ENCODE data around the gene DPH5. TPM values are rescaled to one million over a fixed set of nuclear protein-coding genes. Genes with fewer than 3 reads are reported as not detected.
A peak's percentile ranks its signal among the peaks of the same experiment; 100 is the strongest.

DPH5 gene
- total and polyA plus RNA-seq, 10 of the 15 experiments (the other 5 are each of a cell fraction or from before 2014, with no cell fraction given) = 44.1 to 95.7 (median 66.4) TPM

DNA sequence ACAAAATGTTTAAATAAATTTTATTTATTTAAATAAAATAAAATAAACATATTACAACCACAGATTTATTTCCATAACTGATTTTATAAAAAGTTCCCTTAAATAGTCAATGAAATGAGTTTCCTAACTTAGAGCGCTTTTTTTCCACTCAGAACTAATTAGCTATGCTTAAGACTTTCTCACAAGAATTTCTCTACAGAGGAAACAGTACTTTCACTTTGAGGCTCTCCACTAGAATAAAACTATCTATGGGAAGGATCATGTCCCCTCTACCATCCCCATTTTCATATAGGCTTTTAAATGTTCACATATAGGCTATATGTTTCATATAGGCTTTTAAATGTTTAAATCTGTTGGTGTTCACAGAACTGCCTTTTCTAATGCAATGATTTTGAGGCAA is 40.0 kb upstream of the DPH5 start:
- no TSS peak for BruUV-seq (replicated peaks)
- CTCF ChIA-PET = no interaction called here

DNA sequence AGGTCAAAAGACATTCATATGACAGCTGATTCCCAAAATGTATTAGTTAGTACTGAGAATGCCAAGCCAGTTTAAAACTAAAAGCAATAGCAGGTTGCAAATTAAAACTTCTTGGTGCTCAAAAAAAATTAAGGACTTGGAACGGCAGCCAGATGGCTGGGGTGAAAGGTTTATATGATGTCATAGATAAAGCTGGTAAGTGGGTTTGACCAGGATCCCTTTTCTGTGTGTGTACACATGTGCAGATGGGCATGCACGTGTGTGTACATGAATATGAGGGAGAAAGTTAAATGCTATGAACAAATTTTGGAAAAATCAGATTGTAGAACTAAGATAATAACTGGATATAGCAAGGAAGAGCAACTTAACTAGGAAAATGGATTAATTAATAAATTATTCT is 39.1 kb upstream of the DPH5 start:
- no peak overlapping the region for H3K4me3 ChIP-seq
- intact Hi-C loops (cut with micrococcal nuclease; ENCODE audit: unreplicated experiment) = no loop called here

More for the DNA sequence above, 40.0 kb upstream of the DPH5 start:
- ATAC-seq (peak; percentile 26; the same call in 1 of the 3 replicates), DNase-seq (ENCODE audit: low read depth, low spot score) (no peak), FAIRE-seq (no peak)
- intact Hi-C loops (cut with micrococcal nuclease; ENCODE audit: unreplicated experiment) = no loop called here
- no peaks in the 10 kb centered on the region for H3K27me3 ChIP-seq (replicated peaks in 1 of 2; ENCODE audit: control insufficient read depth in 2 of 2, insufficient read depth in 2 of 2, low read length in 1 of 2)
- in situ Hi-C loops (cut with MboI) = no loop called here
- H3K27ac ChIP-seq (ENCODE audit: control insufficient read depth, insufficient read depth) = no peak overlapping the region
- 0 out of 2 replicates have a peak overlapping the region, but pooled peaks have one; percentile 42 for H3K4me2 ChIP-seq (ENCODE audit: control insufficient read depth, insufficient read depth)
- ChIA-PET RAD21 (ENCODE audit: unreplicated experiment) (no interaction called here), SMC1A (ENCODE audit: uncharacterized antibody, unreplicated experiment) (interaction anchor here (1.0 kb wide), 2 partner anchors 10 to 64 kb away, joined by 4 read pairs; no protein-coding TSS in a partner anchor), POLR2A (no interaction called here)
- peaks cover 15% of the 10 kb centered on the region for H3K4me1 ChIP-seq (ENCODE audit: control insufficient read depth, insufficient read depth, low read length)
- no peaks in the 10 kb centered on the region for H4K20me1 ChIP-seq (ENCODE audit: control insufficient read depth, insufficient read depth)
- H3K36me3 ChIP-seq (ENCODE audit: control insufficient read depth in 2 of 2, insufficient read depth in 2 of 2, low read length in 1 of 2) = no peaks in the 10 kb centered on the region
- 68% methylated on average over 1 of the region's 1 CpG for WGBS (ENCODE audit: insufficient coverage, insufficient replicate concordance, low lambda C conversion rate, missing lambda C conversion rate)
- H3K4me3 ChIP-seq = no peak overlapping the region
- TF ChIP-seq NFIC (IDR thresholded peaks at IDR 0.05; ENCODE audit: low read depth, low read length) (0 out of 2 replicates have a peak, but pooled peaks have one; percentile 20), CREB1 (IDR thresholded peaks at IDR 0.05; ENCODE audit: low read depth) (no peak), JUNB (IDR thresholded peaks at IDR 0.05) (0 out of 2 replicates have a peak, but pooled peaks have one; percentile 7)
- H3K79me2 ChIP-seq (ENCODE audit: control insufficient read depth, insufficient read depth, low read length) = no peaks in the 10 kb centered on the region; the same call in none of the 2 replicates
- no peak overlapping the region for H3K9ac ChIP-seq (ENCODE audit: control insufficient read depth, insufficient read depth, low read length)
- no peaks in the 10 kb centered on the region; the same call in 1 of the 3 replicates for H3K9me3 ChIP-seq (replicated peaks; ENCODE audit: control insufficient read depth, insufficient read depth, low read length)
- H2AFZ ChIP-seq (ENCODE audit: control insufficient read depth, low read depth, low read length) = no peak overlapping the region; the same call in 1 of the 2 replicates

More for the DNA sequence above, 39.1 kb upstream of the DPH5 start:
- DNase-seq (ENCODE audit: low read depth, low spot score) = no peak
- no peaks in the 10 kb centered on the region; the same call in none of the 2 replicates for H3K79me2 ChIP-seq (ENCODE audit: control insufficient read depth, insufficient read depth, low read length)
- BruUV-seq (replicated peaks) = no TSS peak
- ChIA-PET POLR2A (no interaction called here), RAD21 (ENCODE audit: unreplicated experiment) (interaction anchor here (0.6 kb wide), 1 partner anchor 125 kb away, joined by 4 read pairs; no protein-coding TSS in a partner anchor), SMC1A (ENCODE audit: uncharacterized antibody, unreplicated experiment) (interaction anchor here (0.8 to 1.8 kb wide), 4 partner anchors 10 to 224 kb away, joined by 3 to 6 read pairs (median 4); no protein-coding TSS in a partner anchor), CTCF (interaction anchor here (1.1 to 1.6 kb wide), 2 partner anchors 174 to 223 kb away, joined by 3 to 4 read pairs; no protein-coding TSS in a partner anchor)
- peaks cover 15% of the 10 kb centered on the region for H3K4me1 ChIP-seq (ENCODE audit: control insufficient read depth, insufficient read depth, low read length)
- H3K9me3 ChIP-seq (replicated peaks; ENCODE audit: control insufficient read depth, insufficient read depth, low read length) = no peaks in the 10 kb centered on the region; the same call in 1 of the 3 replicates
- TF ChIP-seq PAX8 (IDR thresholded peaks at IDR 0.05) = no peak
- H4K20me1 ChIP-seq (ENCODE audit: control insufficient read depth, insufficient read depth) = no peaks in the 10 kb centered on the region
- H3K4me2 ChIP-seq (ENCODE audit: control insufficient read depth, insufficient read depth) = no peak overlapping the region
- FAIRE-seq = no peak
- no peak for ATAC-seq
- 98% methylated on average over 2 of the region's 2 CpGs for WGBS (ENCODE audit: insufficient coverage, insufficient replicate concordance, low lambda C conversion rate, missing lambda C conversion rate)
- H3K27me3 ChIP-seq (replicated peaks in 1 of 2; ENCODE audit: control insufficient read depth in 2 of 2, insufficient read depth in 2 of 2, low read length in 1 of 2) = no peaks in the 10 kb centered on the region
- in situ Hi-C loops (cut with MboI) = no loop called here
- H3K27ac ChIP-seq (ENCODE audit: control insufficient read depth, insufficient read depth) = no peak overlapping the region
- no peak overlapping the region for H2AFZ ChIP-seq (ENCODE audit: control insufficient read depth, low read depth, low read length)
- H3K9ac ChIP-seq (ENCODE audit: control insufficient read depth, insufficient read depth, low read length) = no peak overlapping the region
- no peaks in the 10 kb centered on the region for H3K36me3 ChIP-seq (ENCODE audit: control insufficient read depth in 2 of 2, insufficient read depth in 2 of 2, low read length in 1 of 2)

Measured in GM12878 (cell line).